ENCODE measurements around the gene POLA2. TPM values are rescaled to one million over a fixed set of nuclear protein-coding genes. Genes with fewer than 3 reads are reported as not detected.

Gene POLA2
- total RNA-seq, 1 experiment from 2014 or later = 39.0 TPM

GRCh38 chr11:65304613-65305012 lies 42.9 kb downstream of the POLA2 start:
- Histone ChIP-seq H3K9me3 (ENCODE audit: control insufficient read depth, insufficient read depth, low read depth, low read length) (no peaks in the 10 kb centered on the region), H3K36me3 (ENCODE audit: control insufficient read depth, insufficient read depth, low read length) (no peaks in the 10 kb centered on the region), H3K27ac (ENCODE audit: low read length) (no peak overlapping the region), H3K27me3 (ENCODE audit: control insufficient read depth, insufficient read depth, low read length) (no peaks in the 10 kb centered on the region), H3K4me1 (ENCODE audit: control insufficient read depth, insufficient read depth, low read length) (0 out of 2 replicates have a peak, but pooled peaks cover 5% of the 10 kb centered on the region), H3K4me3 (ENCODE audit: low read depth in 2 of 2, low read length in 2 of 2) (no peak overlapping the region)
- in situ Hi-C loops (cut with HindIII; ENCODE audit: low pct_unique_long_range_greater_than_20kb, low sequenced_read_pairs) = no loop called here
- TF ChIP-seq POLR2AphosphoS5 (IDR thresholded peaks at IDR 0.05; ENCODE audit: low read depth, low read length) (no peak), REST (IDR thresholded peaks at IDR 0.05; ENCODE audit: insufficient read depth in 1 of 2, low read depth in 2 of 2, low read length in 1 of 2) (no peak), SIN3A (IDR thresholded peaks at IDR 0.05; ENCODE audit: borderline replicate concordance, insufficient read depth, low read depth, low read length) (no peak), CTCF (IDR thresholded peaks at IDR 0.05) (no peak), TCF7L2 (IDR thresholded peaks at IDR 0.05; ENCODE audit: low read depth, low read length) (no peak)
- intact Hi-C loops (cut with micrococcal nuclease; ENCODE audit: unreplicated experiment) = no loop called here
- ChIA-PET POLR2A (no interaction called here), CTCF (interaction anchor here (1.4 kb wide), 1 partner anchor 11 kb away, joined by 4 read pairs; no protein-coding TSS in a partner anchor)
- ATAC-seq (no peak), DNase-seq (ENCODE audit: low read depth, low spot score) (no peak)
- BruUV-seq (replicated peaks) = no TSS peak

DNA sequence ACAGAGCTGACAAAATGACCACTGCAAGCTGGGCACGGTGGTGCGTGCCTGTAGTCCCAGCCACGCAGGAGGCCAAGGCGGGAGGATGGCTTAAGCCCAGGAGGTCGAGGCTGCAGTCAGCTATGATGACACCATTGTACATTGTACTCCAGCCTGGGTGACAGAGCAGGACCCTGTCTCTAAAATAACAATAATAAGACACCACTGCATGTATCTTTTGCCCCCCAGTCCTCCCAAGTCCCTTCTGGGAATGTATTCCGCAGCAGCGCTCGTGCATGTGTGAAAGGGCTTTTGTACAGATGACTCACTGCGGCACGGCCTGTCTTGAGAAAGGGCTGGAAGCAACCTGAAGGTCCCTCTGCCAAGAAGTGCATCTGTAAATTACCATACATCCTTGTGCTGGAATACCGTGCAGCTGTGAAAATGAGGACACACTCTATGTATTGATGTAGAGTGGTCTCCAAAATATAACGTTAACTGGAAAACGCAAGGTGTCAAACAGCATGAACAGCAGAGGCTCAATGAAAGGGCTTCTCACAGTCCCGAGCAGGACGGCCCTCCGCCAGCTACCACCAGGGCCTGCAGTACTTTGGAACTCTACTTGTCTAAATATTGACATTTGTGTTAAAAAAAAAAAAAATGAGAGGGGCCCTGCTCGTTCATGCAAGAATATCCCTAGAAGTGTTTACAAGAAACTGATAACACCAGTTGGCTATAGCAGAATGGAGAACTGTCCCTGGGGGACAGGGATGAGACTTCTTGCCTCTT lies 43.9 kb downstream of the POLA2 start:
- Histone ChIP-seq H3K4me1 (ENCODE audit: control insufficient read depth, insufficient read depth, low read length) (0 out of 2 replicates have a peak, but pooled peaks cover 5% of the 10 kb centered on the region), H3K4me3 (ENCODE audit: low read depth in 2 of 2, low read length in 2 of 2) (no peak overlapping the region), H3K27ac (ENCODE audit: low read length) (no peak overlapping the region), H3K36me3 (ENCODE audit: control insufficient read depth, insufficient read depth, low read length) (no peaks in the 10 kb centered on the region), H3K27me3 (ENCODE audit: control insufficient read depth, insufficient read depth, low read length) (no peaks in the 10 kb centered on the region), H3K9me3 (ENCODE audit: control insufficient read depth, insufficient read depth, low read depth, low read length) (no peaks in the 10 kb centered on the region)
- ATAC-seq = no peak
- no TSS peak for BruUV-seq (replicated peaks)
- no peak for DNase-seq (ENCODE audit: low read depth, low spot score)
- TF ChIP-seq SIN3A (IDR thresholded peaks at IDR 0.05; ENCODE audit: borderline replicate concordance, insufficient read depth, low read depth, low read length) (no peak), TCF7L2 (IDR thresholded peaks at IDR 0.05; ENCODE audit: low read depth, low read length) (no peak), POLR2AphosphoS5 (IDR thresholded peaks at IDR 0.05; ENCODE audit: low read depth, low read length) (no peak), REST (IDR thresholded peaks at IDR 0.05; ENCODE audit: insufficient read depth in 1 of 2, low read depth in 2 of 2, low read length in 1 of 2) (no peak), CTCF (IDR thresholded peaks at IDR 0.05) (no peak)
- ChIA-PET CTCF (interaction anchor here (1.4 kb wide), 1 partner anchor 9 kb away, joined by 4 read pairs; no protein-coding TSS in a partner anchor), POLR2A (no interaction called here)
- intact Hi-C loops (cut with micrococcal nuclease; ENCODE audit: unreplicated experiment) (no loop called here), in situ Hi-C loops (cut with HindIII; ENCODE audit: low pct_unique_long_range_greater_than_20kb, low sequenced_read_pairs) (no loop called here)

All from Panc1 (cell line).